Measurements from ENCODE around the gene ZKSCAN5. TPM values are rescaled to one million over a fixed set of nuclear protein-coding genes. Genes with fewer than 3 reads are reported as not detected.

ZKSCAN5 gene
- total and polyA plus RNA-seq, 2 donors (not counting 1 experiment from before 2014, with no cell fraction given), result 3.1 to 10.9 TPM

DNA sequence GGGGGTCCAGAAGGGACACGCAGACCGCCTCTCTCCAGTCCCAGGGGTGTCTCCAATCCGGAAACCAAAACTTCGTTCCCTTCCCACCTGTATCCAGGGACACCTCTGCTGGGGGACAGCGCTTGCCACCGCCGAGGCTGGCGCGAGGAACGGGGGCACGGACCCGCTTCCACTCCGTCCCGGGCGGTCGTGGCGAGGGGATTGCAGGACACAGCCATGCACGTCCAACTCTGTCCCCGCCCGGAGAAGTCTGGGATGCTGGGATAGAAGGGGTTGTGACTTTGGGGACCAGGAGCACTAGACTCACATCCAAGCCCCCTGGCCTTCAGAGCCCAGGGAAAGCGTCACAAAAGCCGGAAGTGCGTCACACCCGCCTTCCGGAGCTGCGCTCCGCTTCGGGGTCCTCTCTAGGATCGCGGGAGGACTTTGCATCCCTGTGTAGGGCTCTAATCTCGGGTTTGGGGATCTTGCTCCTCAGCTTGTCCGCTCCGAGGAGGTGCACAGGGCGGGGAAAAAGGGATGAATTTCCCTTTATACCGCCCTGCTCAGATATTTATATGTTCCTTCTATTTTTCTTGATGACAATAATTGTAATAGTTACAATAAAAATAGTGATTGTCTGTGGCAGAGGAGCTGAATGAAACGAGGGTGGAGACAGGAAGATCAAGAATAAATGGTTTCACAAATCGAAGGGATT, 47.5 kb downstream of the ZKSCAN5 start, which contains the start of gene FAM200A:
FAM200A (minus strand) TSS at position 348 of the 697 bp plus-strand sequence. CDS start 3,707 bp downstream, outside the sequence.
- CTCF ChIA-PET, result interaction anchor here (0.8 to 1.2 kb wide), 2 partner anchors 47 to 54 kb away, joined by 3 to 4 read pairs; partner anchors contain the start of gene ZKSCAN5
- ATAC-seq (ENCODE audit: low read depth), result peak; percentile 97
- Mint-ChIP-seq H3K4me3 (peak within 1 kb of the TSS; percentile 88), H3K9me3 (ENCODE audit: insufficient read depth) (no peaks in the 10 kb centered on the region), H3K27ac (peak within 1 kb of the TSS; percentile 86), H3K4me1 (peaks cover 33% of the 10 kb centered on the region), H3K27me3 (no peaks in the 10 kb centered on the region)
- Histone ChIP-seq H3K27ac (ENCODE audit: low read length in 2 of 2) (peak within 1 kb of the TSS; percentile 74 to 95), H3K4me3 (ENCODE audit: control extremely low read depth in 1 of 5, extremely low read depth in 1 of 5, insufficient read depth in 1 of 5, low read depth in 2 of 5, low read length in 4 of 5) (peak within 1 kb of the TSS; percentile 76 to 99 (median 97)), H3K4me2 (replicated peaks; ENCODE audit: low read depth, low read length, poor library complexity, severe bottlenecking) (peak within 1 kb of the TSS; percentile 95), H3K79me2 (ENCODE audit: control insufficient read depth, insufficient read depth, low read length) (peaks cover 69% of the 10 kb centered on the region), H3K9me3 (ENCODE audit: control extremely low read depth in 1 of 3, control insufficient read depth in 2 of 3, insufficient read depth in 1 of 3, low read length in 2 of 3) (no peaks in the 10 kb centered on the region), H3K27me3 (replicated peaks in 1 of 4; ENCODE audit: control extremely low read depth in 1 of 4, control insufficient read depth in 3 of 4, insufficient read depth in 4 of 4, low read length in 3 of 4) (no peaks in the 10 kb centered on the region), H3K4me1 (ENCODE audit: control insufficient read depth in 2 of 2, insufficient read depth in 2 of 2, low read length in 2 of 2) (peaks cover 17 to 22% of the 10 kb centered on the region in 2 donors), H3K9ac (ENCODE audit: low read length) (peak within 1 kb of the TSS; percentile 99), H4K20me1 (ENCODE audit: control insufficient read depth, insufficient read depth, low read length, poor library complexity, severe bottlenecking) (peaks cover 6% of the 10 kb centered on the region), H3K36me3 (replicated peaks in 1 of 2; ENCODE audit: control extremely low read depth in 1 of 2, control insufficient read depth in 1 of 2, extremely low read depth in 1 of 2, insufficient read depth in 2 of 2, low read length in 1 of 2) (peaks cover 2 to 19% of the 10 kb centered on the region in 2 experiments), H2AFZ (ENCODE audit: insufficient read depth, low read depth, low read length, poor library complexity, severe bottlenecking) (peak within 1 kb of the TSS; percentile 100)
- POLR2A ChIA-PET, result interaction anchor here (0.6 to 1.1 kb wide), 4 partner anchors 47 to 80 kb away, joined by 3 to 5 read pairs (median 4); partner anchors contain the start of genes ZKSCAN5 and ZNF394
- intact Hi-C loops (cut with micrococcal nuclease), result loop anchor here (1.0 to 10.0 kb wide), 5 partner anchors 47 to 177 kb away; partner anchors contain the start of genes ARPC1B, BUD31, PDAP1 and ZNF394
- WGBS (ENCODE audit: insufficient coverage), result under 1% methylated on average over 33 of the region's 37 CpGs
- TF ChIP-seq EZH2 (IDR thresholded peaks at IDR 0.05; ENCODE audit: borderline replicate concordance, insufficient read depth, low read depth, low read length, poor library complexity, severe bottlenecking), result no peak
- no peak for TF ChIP-seq CTCF (IDR thresholded peaks at IDR 0.05)
- DNase-seq, result peak; percentile 92

GRCh38 chr7:99553039-99553438, 48.6 kb downstream of the ZKSCAN5 start:
- H3K27me3 Mint-ChIP-seq, result no peaks in the 10 kb centered on the region
- Histone ChIP-seq H3K27ac (ENCODE audit: low read length in 2 of 2) (peak overlapping the region in 1 of 2 donors; percentile 19), H3K9ac (ENCODE audit: low read length) (no peak overlapping the region), H4K20me1 (ENCODE audit: control insufficient read depth, insufficient read depth, low read length, poor library complexity, severe bottlenecking) (peaks cover 6% of the 10 kb centered on the region), H3K4me1 (ENCODE audit: control insufficient read depth in 2 of 2, insufficient read depth in 2 of 2, low read length in 2 of 2) (peaks cover 24 to 31% of the 10 kb centered on the region in 2 donors), H2AFZ (ENCODE audit: insufficient read depth, low read depth, low read length, poor library complexity, severe bottlenecking) (no peak overlapping the region), H3K36me3 (replicated peaks in 1 of 2; ENCODE audit: control extremely low read depth in 1 of 2, control insufficient read depth in 1 of 2, extremely low read depth in 1 of 2, insufficient read depth in 2 of 2, low read length in 1 of 2) (peaks cover 2 to 17% of the 10 kb centered on the region in 2 experiments), H3K79me2 (ENCODE audit: control insufficient read depth, insufficient read depth, low read length) (peaks cover 81% of the 10 kb centered on the region), H3K4me3 (ENCODE audit: control extremely low read depth in 1 of 5, extremely low read depth in 1 of 5, insufficient read depth in 1 of 5, low read depth in 2 of 5, low read length in 4 of 5) (no peak overlapping the region), H3K27me3 (replicated peaks in 1 of 4; ENCODE audit: control extremely low read depth in 1 of 4, control insufficient read depth in 3 of 4, insufficient read depth in 4 of 4, low read length in 3 of 4) (no peaks in the 10 kb centered on the region), H3K4me2 (replicated peaks; ENCODE audit: low read depth, low read length, poor library complexity, severe bottlenecking) (no peak overlapping the region), H3K9me3 (ENCODE audit: control extremely low read depth in 1 of 3, control insufficient read depth in 2 of 3, insufficient read depth in 1 of 3, low read length in 2 of 3) (no peaks in the 10 kb centered on the region)
- no peak for TF ChIP-seq CTCF (IDR thresholded peaks at IDR 0.05)
- TF ChIP-seq EZH2 (IDR thresholded peaks at IDR 0.05; ENCODE audit: borderline replicate concordance, insufficient read depth, low read depth, low read length, poor library complexity, severe bottlenecking), result no peak
- ATAC-seq (ENCODE audit: low read depth), result no peak
- WGBS (ENCODE audit: insufficient coverage), result 100% methylated on average over 1 of the region's 4 CpGs
- H3K9me3 Mint-ChIP-seq (ENCODE audit: insufficient read depth), result no peaks in the 10 kb centered on the region
- H3K4me1 Mint-ChIP-seq, result peaks cover 44% of the 10 kb centered on the region
- peak overlapping the region; percentile 26 for H3K4me3 Mint-ChIP-seq
- no peak for DNase-seq
- intact Hi-C loops (cut with micrococcal nuclease), result loop anchor here (10.0 kb wide), 1 partner anchor 178 kb away; the partner anchor contains the start of gene ARPC1B
- peak overlapping the region; percentile 1 for H3K27ac Mint-ChIP-seq
- ChIA-PET CTCF (no interaction called here), POLR2A (no interaction called here)

Measured in B cell (primary cell).